Measurements from ENCODE around the gene PTPRJ.

Gene PTPRJ

GRCh38 chr11:47969401-47969800, 11.0 kb upstream of the PTPRJ start:
- TF ChIP-seq CTCF (IDR thresholded peaks at IDR 0.05; ENCODE audit: control extremely low read depth, extremely low read depth, low read depth, missing control alignments), result no peak
- CTCF ChIA-PET, result interaction anchor here (1.2 kb wide), 1 partner anchor 26 kb away, joined by 3 read pairs; no protein-coding TSS in a partner anchor
- DNase-seq (ENCODE audit: extremely low spot score), result no peak
- POLR2A ChIA-PET, result no interaction called here

GRCh38 chr11:47971501-47971900, 8.9 kb upstream of the PTPRJ start:
- no peak for DNase-seq (ENCODE audit: extremely low spot score)
- ChIA-PET CTCF (no interaction called here), POLR2A (no interaction called here)
- TF ChIP-seq CTCF (IDR thresholded peaks at IDR 0.05; ENCODE audit: control extremely low read depth, extremely low read depth, low read depth, missing control alignments), result no peak

GRCh38 chr11:47973173-47973572, 7.2 kb upstream of the PTPRJ start:
- DNase-seq (ENCODE audit: extremely low spot score), result no peak
- no peak for TF ChIP-seq CTCF (IDR thresholded peaks at IDR 0.05; ENCODE audit: control extremely low read depth, extremely low read depth, low read depth, missing control alignments)
- POLR2A ChIA-PET, result no interaction called here
- CTCF ChIA-PET, result no interaction called here

- TF ChIP-seq CTCF (IDR thresholded peaks at IDR 0.05; ENCODE audit: control extremely low read depth, extremely low read depth, low read depth, missing control alignments), result no peak
- no peak for DNase-seq (ENCODE audit: extremely low spot score)
- CTCF ChIA-PET, result no interaction called here
- POLR2A ChIA-PET, result no interaction called here
Observed at GRCh38 chr11:47976931-47977330, 3.4 kb upstream of the PTPRJ start.

- no peak for DNase-seq (ENCODE audit: extremely low spot score)
- POLR2A ChIA-PET, result no interaction called here
- CTCF ChIA-PET, result interaction anchor here (1.0 to 1.4 kb wide), 2 partner anchors 22 to 67 kb away, joined by 3 to 4 read pairs; no protein-coding TSS in a partner anchor
- no peak for TF ChIP-seq CTCF (IDR thresholded peaks at IDR 0.05; ENCODE audit: control extremely low read depth, extremely low read depth, low read depth, missing control alignments)
Observed at GRCh38 chr11:47977623-47978022, 2.7 kb upstream of the PTPRJ start.

GRCh38 chr11:47979378-47980087, 826 bp upstream of the PTPRJ start:
- TF ChIP-seq CTCF (IDR thresholded peaks at IDR 0.05; ENCODE audit: control extremely low read depth, extremely low read depth, low read depth, missing control alignments), result no peak
- ChIA-PET CTCF (interaction anchor here (1.5 to 2.1 kb wide), 2 partner anchors 45 to 125 kb away, joined by 3 to 10 read pairs; no protein-coding TSS in a partner anchor), POLR2A (no interaction called here)
- DNase-seq (ENCODE audit: extremely low spot score), result no peak

Data from GM10248 (cell line).